M059J (cell line): Measurements from ENCODE around the gene TNFSF12. TPM values are rescaled to one million over a fixed set of nuclear protein-coding genes. Genes with fewer than 3 reads are reported as not detected.
A peak's percentile ranks its signal among the peaks of the same experiment; 100 is the strongest.
"Not testable (repeated sequence)": the region's sequence is repeated elsewhere in the genome, so short reads cannot be mapped to it uniquely, and the experiment has no call there.

Experiments
- DNase-seq: peaks from one replicate; pipeline ENCODE4 v3.0.0-alpha.2; 2012; ENCODE audit warnings: low read depth
- total RNA-seq: library from RNA; depleted of rRNA; stranded (reverse); fragments of >200 nt; shearing (Covaris generic); gene quantifications from 2 replicates; pipeline ENCODE4 v1.2.3, GENCODE V29; 2014; rRNA removed

TNFSF12 gene
- total RNA-seq, 1 experiment from 2014 or later: 13.3 TPM

GRCh38 chr17:7587420-7588151 is 38.7 kb downstream of the TNFSF12 start:
- peak; percentile 91 for DNase-seq

DNA sequence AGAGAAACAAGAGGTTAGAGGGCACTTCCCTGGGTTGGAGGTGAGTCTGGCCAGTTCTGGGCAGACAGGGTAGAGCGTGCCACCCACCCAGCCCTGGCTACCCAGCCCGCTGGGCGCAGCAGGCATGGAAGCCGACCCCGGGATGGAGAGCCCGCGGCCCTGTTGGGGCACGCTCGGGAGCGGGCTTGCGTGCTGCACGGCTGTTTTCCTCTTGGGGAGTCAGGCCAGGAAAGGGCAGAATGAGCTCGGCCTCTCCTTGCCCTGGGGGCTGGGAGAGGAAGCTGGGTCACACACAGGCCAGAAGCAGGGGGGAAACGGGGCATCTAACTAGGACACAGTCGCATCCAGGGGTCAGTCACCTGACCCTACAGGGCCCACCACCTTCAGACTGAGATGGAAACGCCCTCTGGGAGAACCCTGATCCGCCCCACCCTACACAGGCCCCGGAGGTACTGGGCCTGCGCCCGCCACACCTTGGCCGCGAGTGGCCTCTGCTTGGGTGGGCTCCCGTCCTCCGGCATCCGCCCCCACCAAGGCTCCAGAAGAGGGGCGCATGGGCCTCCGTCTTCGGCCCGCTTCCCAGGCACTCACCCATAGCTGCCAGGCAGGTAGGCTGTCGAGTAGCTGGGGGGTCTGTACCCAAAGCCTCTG is 39.8 kb downstream of the TNFSF12 start:
- DNase-seq: no peak

DNA sequence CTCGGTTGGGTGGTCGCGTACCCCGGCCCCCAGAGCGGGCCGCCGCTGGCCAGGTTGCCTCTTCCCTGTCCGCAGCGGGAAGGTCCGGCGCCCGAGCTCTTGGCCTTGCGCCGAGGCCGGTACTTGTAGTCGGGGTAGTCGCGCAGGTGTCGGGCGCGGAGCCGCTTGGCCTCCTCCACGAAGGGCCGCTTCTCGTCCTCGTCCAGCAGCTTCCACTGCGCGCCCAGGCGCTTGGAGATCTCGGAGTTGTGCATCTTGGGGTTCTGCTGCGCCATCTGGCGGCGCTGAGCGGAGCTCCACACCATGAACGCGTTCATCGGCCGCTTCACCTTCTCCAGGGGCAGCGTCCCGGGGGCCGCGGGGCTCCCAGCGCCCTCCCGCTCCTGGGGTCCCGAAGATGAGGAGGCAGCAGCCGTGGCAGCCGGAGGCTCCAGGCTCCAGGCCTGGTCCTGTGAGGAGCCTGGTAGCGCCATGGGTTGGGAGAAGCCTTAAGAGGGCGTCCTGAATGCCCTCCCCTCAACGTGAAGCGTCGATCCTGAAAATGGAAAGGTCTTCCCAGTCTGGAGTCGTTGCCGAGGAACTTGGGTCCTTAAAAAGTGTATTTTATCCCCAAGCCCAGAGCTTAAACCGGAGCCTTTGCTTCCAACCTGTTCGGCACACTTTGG is 40.5 kb downstream of the TNFSF12 start:
- no peak for DNase-seq

DNA sequence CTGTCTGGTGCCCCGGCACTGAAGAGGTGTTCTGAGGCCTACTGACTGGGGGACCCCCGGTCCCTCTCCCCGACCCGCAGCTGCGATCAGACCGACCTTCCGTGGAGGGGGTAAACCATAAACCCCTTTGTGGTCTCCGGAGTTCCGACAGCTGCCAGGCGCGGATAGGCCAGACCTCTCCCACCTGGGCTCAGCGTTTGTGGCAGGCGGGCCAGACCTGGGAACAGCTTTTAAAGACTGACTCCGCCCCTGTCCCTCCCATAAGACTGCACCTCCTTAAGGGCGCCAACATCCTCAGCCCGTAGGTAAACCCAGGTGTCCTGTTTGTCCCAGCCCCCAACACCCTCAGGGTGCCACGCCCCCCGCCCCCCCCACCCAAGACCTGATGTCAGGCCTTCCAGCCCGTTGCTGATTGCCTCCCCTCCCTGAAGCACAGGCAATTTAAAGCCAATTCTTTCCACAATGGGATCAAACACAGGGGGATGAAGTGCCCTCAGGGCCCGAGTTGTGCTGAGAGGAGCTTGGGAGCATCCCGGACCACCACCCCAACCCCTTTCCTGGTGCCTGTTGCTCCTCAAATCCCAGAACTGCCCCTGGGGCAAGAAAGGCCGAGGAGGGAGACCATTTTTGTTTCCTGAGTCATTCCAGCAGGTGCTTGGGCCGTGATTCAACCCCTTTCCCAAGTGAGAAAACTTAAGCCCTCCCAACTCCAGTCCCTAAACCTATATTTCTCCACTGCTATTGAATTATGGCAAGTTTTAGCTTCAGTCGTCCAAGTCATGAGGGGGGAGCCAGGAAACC is 41.2 kb downstream of the TNFSF12 start, which contains the start of gene SOX15:
SOX15 (minus strand) TSS at position 204 of the 801 bp plus-strand sequence. CDS start 418 bp downstream, outside the sequence.
- DNase-seq: peak; percentile 77

DNA sequence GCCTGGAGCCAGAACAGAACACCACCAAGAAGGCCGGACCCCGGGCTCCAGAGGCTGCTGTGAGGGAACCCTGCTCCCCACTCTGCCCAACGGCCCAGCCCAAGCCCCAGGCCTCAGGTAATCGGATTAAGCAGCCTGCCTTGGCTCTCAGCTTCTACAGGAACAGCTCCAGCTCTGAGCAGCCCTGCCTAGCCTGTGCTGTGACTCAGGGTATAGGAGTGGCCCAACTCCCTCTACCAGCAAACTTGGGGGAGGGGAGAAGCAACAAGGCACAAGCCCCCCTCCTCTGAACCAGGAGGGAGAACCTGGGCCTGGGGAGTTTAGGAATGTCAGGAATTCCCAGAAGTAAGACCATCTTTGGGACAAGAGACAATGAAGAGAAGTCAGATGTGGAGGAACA is 41.9 kb downstream of the TNFSF12 start:
- peak; percentile 72 for DNase-seq

DNA sequence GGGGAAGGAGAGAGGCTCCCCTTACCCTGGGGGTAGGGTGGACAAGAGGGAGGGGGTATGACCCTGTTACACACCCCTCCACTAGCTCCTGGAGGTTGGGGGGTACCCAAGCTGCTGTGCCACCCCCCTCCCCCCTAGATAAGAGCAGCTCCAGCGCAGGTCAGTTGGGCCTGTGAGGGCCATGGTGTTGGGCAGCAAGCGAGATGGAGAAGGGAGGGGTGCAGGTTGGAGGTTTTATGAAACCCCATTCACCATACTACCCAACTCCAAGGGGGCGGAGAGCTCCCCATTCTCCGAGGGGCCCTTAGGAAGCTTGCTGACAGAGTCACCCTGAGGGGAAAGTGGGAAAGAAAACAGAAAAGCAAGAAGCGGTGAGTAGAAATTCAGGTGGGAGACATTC is 42.7 kb downstream of the TNFSF12 start:
- DNase-seq: no peak

- DNase-seq: no peak
These were observed 43.7 kb downstream of the TNFSF12 start for GRCh38 chr17:7592422-7593021.

DNA sequence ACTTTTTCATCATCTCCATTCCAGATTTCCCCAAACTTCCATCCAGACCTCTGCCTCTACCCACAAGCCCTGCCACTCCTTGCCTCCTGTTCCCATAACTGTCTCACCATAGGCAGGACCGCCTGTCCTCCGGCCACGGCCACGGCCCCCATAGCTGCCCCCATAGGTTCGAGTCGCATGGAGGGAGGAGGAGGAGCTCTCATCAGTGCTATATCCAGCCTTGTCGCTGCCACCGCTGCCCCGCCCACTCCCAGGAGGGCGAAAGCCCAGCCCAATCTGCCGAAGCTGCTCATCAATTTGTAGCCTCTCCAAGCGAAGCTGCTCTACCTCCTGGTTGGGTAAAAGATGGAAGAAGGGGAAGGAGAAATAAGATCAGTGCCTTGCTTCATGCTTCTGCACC is 44.4 kb downstream of the TNFSF12 start:
- DNase-seq: no peak

GRCh38 chr17:7597561-7597960 is 48.7 kb downstream of the TNFSF12 start:
- not testable (repeated sequence) for DNase-seq

DNA sequence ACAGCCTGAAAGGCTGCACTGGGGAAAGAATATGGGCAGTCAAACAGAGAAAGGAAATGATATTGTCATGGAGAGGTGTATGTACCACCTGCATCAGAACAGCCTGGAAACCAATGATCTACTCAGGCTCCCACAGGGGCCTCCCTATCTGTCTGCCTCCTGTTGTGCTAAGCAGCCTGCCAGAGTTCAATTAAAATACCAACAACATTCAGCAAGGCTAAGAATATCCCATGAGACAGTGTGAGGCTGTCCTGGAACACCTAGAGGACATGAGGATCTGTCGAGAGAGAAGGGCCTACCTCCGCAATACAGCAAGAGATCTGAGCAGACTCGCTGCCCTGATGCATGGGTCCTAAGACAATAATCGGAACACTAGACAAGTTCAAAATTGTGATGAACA is 57.4 kb downstream of the TNFSF12 start:
- no peak for DNase-seq

Other genes starting within 250 kb of the TNFSF12 start
- gene EIF5A, start 241.4 kb upstream of the TNFSF12 start, total RNA-seq: 428 and 432 TPM in 2 replicates
- 94.3 and 118 TPM in 2 replicates for gene GPS2, start 233.7 kb upstream of the TNFSF12 start, total RNA-seq
- 3.6 and 8.0 TPM in 2 replicates for gene NEURL4, start 219.7 kb upstream of the TNFSF12 start, total RNA-seq
- gene ACAP1, start 212.5 kb upstream of the TNFSF12 start, total RNA-seq: not detected in 2 replicates
- gene KCTD11, start 196.9 kb upstream of the TNFSF12 start, total RNA-seq: 3.5 and 7.1 TPM in 2 replicates
- gene TMEM95, start 193.9 kb upstream of the TNFSF12 start, total RNA-seq: not detected in 2 replicates
- 0.62 and 0.67 TPM in 2 replicates for gene TNK1, start 168.0 kb upstream of the TNFSF12 start, total RNA-seq
- gene PLSCR3, start 154.5 kb upstream of the TNFSF12 start, total RNA-seq: 17.0 and 29.2 TPM in 2 replicates
- gene TMEM256, start 145.0 kb upstream of the TNFSF12 start, total RNA-seq: 122 and 146 TPM in 2 replicates
- 8.9 and 16.5 TPM in 2 replicates for gene NLGN2, start 141.2 kb upstream of the TNFSF12 start, total RNA-seq
- gene SPEM1, start 128.7 kb upstream of the TNFSF12 start, total RNA-seq: not detected in 2 replicates
- gene SPEM2, start 123.4 kb upstream of the TNFSF12 start, total RNA-seq: not detected in 2 replicates
- not detected in 2 replicates for gene SPEM3, start 120.2 kb upstream of the TNFSF12 start, total RNA-seq
- 5.3 and 10.0 TPM in 2 replicates for gene TMEM102, start 113.6 kb upstream of the TNFSF12 start, total RNA-seq
- 3.7 and 5.0 TPM in 2 replicates for gene FGF11, start 109.5 kb upstream of the TNFSF12 start, total RNA-seq
- 10.7 and 16.6 TPM in 2 replicates for gene CHRNB1, start 104.0 kb upstream of the TNFSF12 start, total RNA-seq
- 13.9 and 26.7 TPM in 2 replicates for gene ZBTB4, start 69.4 kb upstream of the TNFSF12 start, total RNA-seq
- not detected in 2 replicates for gene SLC35G6, start 67.6 kb upstream of the TNFSF12 start, total RNA-seq
- gene POLR2A, start 64.7 kb upstream of the TNFSF12 start, total RNA-seq: 15.2 and 26.1 TPM in 2 replicates
- gene TNFSF13, start 9.7 kb downstream of the TNFSF12 start, total RNA-seq: 3.2 and 4.2 TPM in 2 replicates
- 75.1 and 88.2 TPM in 2 replicates for gene SENP3, start 12.9 kb downstream of the TNFSF12 start, total RNA-seq
- 120 and 147 TPM in 2 replicates for gene CD68, start 30.6 kb downstream of the TNFSF12 start, total RNA-seq
- 216 and 398 TPM in 2 replicates for gene MPDU1, start 34.8 kb downstream of the TNFSF12 start, total RNA-seq
- gene SOX15, start 41.0 kb downstream of the TNFSF12 start, total RNA-seq: not detected in 2 replicates
- gene FXR2, start 65.8 kb downstream of the TNFSF12 start, total RNA-seq: 28.3 and 51.7 TPM in 2 replicates
- 36.3 and 37.4 TPM in 2 replicates for gene SAT2, start 78.8 kb downstream of the TNFSF12 start, total RNA-seq
- not detected in 2 replicates for gene SHBG, start 81.1 kb downstream of the TNFSF12 start, total RNA-seq
- gene ATP1B2, start 101.9 kb downstream of the TNFSF12 start, total RNA-seq: 0.10 TPM in 1 of 2 replicates, not detected in the other
- gene TP53, start 138.4 kb downstream of the TNFSF12 start, total RNA-seq: 73.1 and 79.1 TPM in 2 replicates
- 14.2 and 20.3 TPM in 2 replicates for gene WRAP53, start 139.4 kb downstream of the TNFSF12 start, total RNA-seq
- 1.1 TPM in 2 replicates for gene EFNB3, start 156.1 kb downstream of the TNFSF12 start, total RNA-seq
- 0.02 TPM in 1 of 2 replicates, not detected in the other for gene DNAH2, start 168.7 kb downstream of the TNFSF12 start, total RNA-seq